H9 (cell line): Measurements from ENCODE around the gene KCNIP1. TPM values are rescaled to one million over a fixed set of nuclear protein-coding genes. Genes with fewer than 3 reads are reported as not detected.
A peak's percentile ranks its signal among the peaks of the same experiment; 100 is the strongest.

Experiments
- DNase-seq: peaks from one replicate; pipeline ENCODE4 v3.0.0-alpha.2; 2017
- H2AFZ ChIP-seq: one replicate; pipeline ENCODE4 v1.6.1; 2013; ENCODE audit warnings: mild to moderate bottlenecking, low read length, control low read depth, moderate library complexity
- H2AK5ac ChIP-seq: 2 replicates; pipeline ENCODE4 v1.6.1; 2013; ENCODE audit warnings: low read length, control low read depth, mixed read lengths; ENCODE audit not compliant: insufficient read length
- H2BK120ac ChIP-seq: one replicate; pipeline ENCODE4 v1.6.1; 2013; ENCODE audit warnings: low read depth, mild to moderate bottlenecking, low read length, control low read depth, inconsistent platforms; ENCODE audit not compliant: poor library complexity, severe bottlenecking
- H2BK12ac ChIP-seq: 2 replicates; pipeline ENCODE4 v1.6.1; 2013; ENCODE audit warnings: low read length, control low read depth, mixed read lengths, low read depth; ENCODE audit not compliant: insufficient read length
- H2BK15ac ChIP-seq: 2 replicates; pipeline ENCODE4 v1.6.1; 2013; ENCODE audit warnings: low read depth, low read length, control low read depth
- H2BK20ac ChIP-seq: one replicate; pipeline ENCODE4 v1.6.1; 2013; ENCODE audit warnings: low read depth, mild to moderate bottlenecking, low read length, control low read depth, inconsistent platforms; ENCODE audit not compliant: poor library complexity, severe bottlenecking
- H2BK5ac ChIP-seq: 2 replicates; pipeline ENCODE4 v1.6.1; 2013; ENCODE audit warnings: low read length, control low read depth, mixed read lengths; ENCODE audit not compliant: insufficient read length
- H3K14ac ChIP-seq: 2 replicates; pipeline ENCODE4 v1.6.1; 2013; ENCODE audit warnings: low read length, control low read depth; ENCODE audit not compliant: insufficient read depth
- H3K18ac ChIP-seq: 2 replicates; pipeline ENCODE4 v1.6.1; 2013; ENCODE audit warnings: low read depth, mild to moderate bottlenecking, mixed read lengths, low read length, control low read depth; ENCODE audit not compliant: insufficient read length
- H3K23ac ChIP-seq: 2 replicates; pipeline ENCODE4 v1.6.1; 2013; ENCODE audit warnings: low read length, control low read depth, mixed read lengths, low read depth; ENCODE audit not compliant: insufficient read length
- H3K23me2 ChIP-seq: 2 replicates; pipeline ENCODE4 v1.6.1; 2013; ENCODE audit warnings: low read depth, mild to moderate bottlenecking, mixed read lengths, low read length, control low read depth; ENCODE audit not compliant: insufficient read length, poor library complexity, severe bottlenecking
- H3K27ac ChIP-seq: 2 replicates; pipeline ENCODE4 v1.5.1; 2013; ENCODE audit warnings: low read length, control low read depth, mixed read lengths, low read depth; ENCODE audit not compliant: insufficient read length
- H3K27me3 ChIP-seq: 2 replicates; pipeline ENCODE4 v1.6.1; 2013; ENCODE audit warnings: low read length, control low read depth, inconsistent platforms; ENCODE audit not compliant: insufficient read depth
- H3K4ac ChIP-seq: 2 replicates; pipeline ENCODE4 v1.6.1; 2013; ENCODE audit warnings: low read depth, mild to moderate bottlenecking, control low read depth, inconsistent platforms, low read length, moderate library complexity
- H3K4me1 ChIP-seq: 2 replicates; pipeline ENCODE4 v1.6.1; 2013; ENCODE audit warnings: low read length, control low read depth, inconsistent platforms; ENCODE audit not compliant: insufficient read depth
- H3K4me2 ChIP-seq: 2 replicates; pipeline ENCODE4 v1.6.1; 2013; ENCODE audit warnings: low read length, control low read depth, mixed read lengths; ENCODE audit not compliant: insufficient read length, insufficient read depth
- H3K56ac ChIP-seq: 2 replicates; pipeline ENCODE4 v1.6.1; 2013; ENCODE audit warnings: low read depth, mild to moderate bottlenecking, mixed read lengths, low read length, control low read depth; ENCODE audit not compliant: insufficient read length
- H3K79me1 ChIP-seq: 2 replicates; pipeline ENCODE4 v1.6.1; 2013; ENCODE audit warnings: low read depth, mild to moderate bottlenecking, moderate library complexity, low read length, control low read depth, inconsistent platforms; ENCODE audit not compliant: insufficient read depth, poor library complexity, severe bottlenecking
- H3K79me2 ChIP-seq: 2 replicates; pipeline ENCODE4 v1.6.1; 2013; ENCODE audit warnings: low read length, control low read depth, inconsistent platforms; ENCODE audit not compliant: insufficient read depth
- H3K9ac ChIP-seq: 2 replicates; pipeline ENCODE4 v1.6.1; 2013; ENCODE audit warnings: low read length, control low read depth, mixed read lengths; ENCODE audit not compliant: insufficient read length; ENCODE audit errors: extremely low read depth
- H3K9me3 ChIP-seq: one replicate; pipeline ENCODE4 v1.6.1; 2013; ENCODE audit warnings: low read depth, low read length, inconsistent platforms; ENCODE audit not compliant: control insufficient read depth
- H3T11ph ChIP-seq: one replicate; pipeline ENCODE4 v1.6.1; 2013; ENCODE audit warnings: mild to moderate bottlenecking, low read length, control low read depth, inconsistent platforms
- H4K20me1 ChIP-seq: one replicate; pipeline ENCODE4 v1.6.1; 2013; ENCODE audit not compliant: control insufficient read depth, insufficient read length, insufficient read depth
- H4K5ac ChIP-seq: 2 replicates; pipeline ENCODE4 v1.6.1; 2013; ENCODE audit warnings: low read depth, mild to moderate bottlenecking, mixed read lengths, low read length, control low read depth; ENCODE audit not compliant: insufficient read length
- H4K8ac ChIP-seq: replicated peaks from 2 replicates; pipeline ENCODE4 v1.6.1; 2013; ENCODE audit warnings: low read length, control low read depth, mixed read lengths, low read depth; ENCODE audit not compliant: insufficient read length
- H4K91ac ChIP-seq: 2 replicates; pipeline ENCODE4 v1.6.1; 2013; ENCODE audit warnings: low read depth, mild to moderate bottlenecking, moderate library complexity, mixed read lengths, low read length, control low read depth; ENCODE audit not compliant: insufficient read length
- H3K27ac Mint-ChIP-seq, 3 experiments: 2 replicates in 2 of 3; 3 replicates in 1 of 3; pipeline ENCODE4 v1.8.0; 2020 to 2021; ENCODE audit warnings: mixed read lengths in 3 of 3, mild to moderate bottlenecking in 1 of 3, moderate library complexity in 1 of 3
- H3K27me3 Mint-ChIP-seq: 2 replicates; pipeline ENCODE4 v1.8.0; 2021; ENCODE audit warnings: low read depth, mild to moderate bottlenecking, moderate library complexity, mixed read lengths
- H3K36me3 Mint-ChIP-seq, 3 experiments: 2 replicates in 2 of 3; 3 replicates in 1 of 3; pipeline ENCODE4 v1.8.0; 2020 to 2021; ENCODE audit warnings: low read depth in 3 of 3, mixed read lengths in 3 of 3; ENCODE audit not compliant: insufficient read depth in 1 of 3
- H3K4me1 Mint-ChIP-seq, 2 experiments: 2 replicates each; pipeline ENCODE4 v1.8.0; 2020; ENCODE audit warnings: mixed read lengths in 2 of 2
- H3K4me3 Mint-ChIP-seq, 2 experiments: 2 replicates in 1 of 2; 3 replicates in 1 of 2; pipeline ENCODE4 v1.8.0; 2020 to 2021; ENCODE audit warnings: mild to moderate bottlenecking in 2 of 2, mixed read lengths in 2 of 2, moderate library complexity in 1 of 2
- H3K9me3 Mint-ChIP-seq, 2 experiments: 2 replicates in 1 of 2; 3 replicates in 1 of 2; pipeline ENCODE4 v1.8.0; 2020; ENCODE audit warnings: mild to moderate bottlenecking in 2 of 2, mixed read lengths in 2 of 2, moderate library complexity in 1 of 2
- WGBS: extraction: QIAGEN DNeasy Blood & Tissue Kit; methylation state at CpG from one replicate; pipeline ENCODE4 v1.1.7; 2013; ENCODE audit warnings: missing lambda C conversion rate, low lambda C conversion rate, mixed read lengths; ENCODE audit not compliant: insufficient read length; ENCODE audit errors: extremely low coverage; 5-methylcytosine and 5-hydroxymethylcytosine counted together
- total RNA-seq: library from RNA; stranded (reverse); gene quantifications from 2 replicates; pipeline ENCODE4 v1.2.1, GENCODE V29; 2021
- TF ChIP-seq, protein P1 (sequence below): fragments of 200-600 bp; sonication (generic); conservative IDR thresholded peaks from 3 replicates; pipeline ENCODE4 v1.8.0; 2021; ENCODE audit warnings: antibody characterized with exemption, mild to moderate bottlenecking

The KCNIP1 gene
- total RNA-seq, 1 experiment from 2014 or later: 0.63 TPM

DNA sequence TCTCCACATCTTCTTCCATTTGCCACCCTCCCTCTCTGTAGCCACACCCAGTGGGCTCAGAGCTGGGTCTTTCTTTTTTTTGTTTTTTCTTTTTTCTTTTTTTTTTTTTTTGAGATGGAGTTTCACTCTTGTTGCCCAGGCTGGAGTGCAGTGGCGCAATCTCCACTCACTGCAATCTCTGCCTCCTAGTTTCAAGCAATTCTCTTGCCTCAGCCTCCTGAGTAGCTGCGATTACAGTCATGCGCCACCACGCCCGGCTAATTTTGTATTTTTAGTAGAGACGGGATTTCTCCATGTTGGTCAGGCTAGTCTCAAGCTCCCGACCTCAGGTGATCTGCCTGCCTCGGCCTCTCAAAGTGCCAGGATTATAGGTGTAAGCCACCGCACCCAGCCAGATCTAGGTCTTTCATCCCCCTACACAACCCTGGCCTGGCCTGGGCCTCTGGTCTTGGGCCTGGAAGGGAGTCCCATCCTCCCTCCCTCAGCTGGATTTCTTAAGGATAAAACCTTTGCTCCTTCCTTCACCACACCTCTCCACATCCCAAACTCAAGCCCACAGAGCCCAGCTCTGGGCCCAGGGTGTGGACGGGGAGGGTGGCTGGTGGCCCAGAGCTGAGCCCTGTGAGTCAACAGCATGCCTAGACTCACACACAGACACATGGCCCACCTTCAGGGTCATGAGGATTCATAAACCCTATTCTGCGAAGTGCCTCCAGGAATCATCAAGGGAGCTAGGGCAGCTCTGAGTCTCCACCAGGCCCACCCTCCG lies 18.8 kb upstream of the KCNIP1 start:
- WGBS: no CpG with 5 or more reads among the region's 12 CpGs
- no peaks in the 10 kb centered on the region for H3K79me2 ChIP-seq
- no peaks in the 10 kb centered on the region for H4K20me1 ChIP-seq

More for the DNA sequence above, 18.8 kb upstream of the KCNIP1 start:
- Histone ChIP-seq H3K4ac (no peak overlapping the region), H3K27me3 (no peaks in the 10 kb centered on the region), H3K14ac (no peak overlapping the region), H3K4me1 (no peaks in the 10 kb centered on the region), H3K23me2 (no peaks in the 10 kb centered on the region), H4K5ac (no peak overlapping the region), H2AK5ac (no peak overlapping the region), H3T11ph (no peak overlapping the region), H4K8ac (no peak overlapping the region), H3K9ac (no peak overlapping the region), H3K9me3 (no peaks in the 10 kb centered on the region), H4K91ac (no peak overlapping the region), H3K27ac (no peak overlapping the region), H3K23ac (no peak overlapping the region), H2BK20ac (no peak overlapping the region), H2AFZ (no peak overlapping the region), H3K56ac (no peak overlapping the region), H2BK12ac (no peak overlapping the region), H3K4me2 (no peak overlapping the region), H2BK5ac (no peak overlapping the region), H3K79me1 (no peaks in the 10 kb centered on the region), H2BK120ac (no peak overlapping the region), H2BK15ac (no peak overlapping the region), H3K18ac (no peak overlapping the region)
- no peak overlapping the region for H3K4me3 Mint-ChIP-seq
- H3K27ac Mint-ChIP-seq: peak overlapping the region in 1 of 3 experiments; percentile 35; a peak in 1 of 7 replicates
- H3K36me3 Mint-ChIP-seq: no peaks in the 10 kb centered on the region
- no peaks in the 10 kb centered on the region for H3K9me3 Mint-ChIP-seq
- peaks cover 10% of the 10 kb centered on the region for H3K27me3 Mint-ChIP-seq
- no peak for DNase-seq
- TF ChIP-seq, protein P1, sequence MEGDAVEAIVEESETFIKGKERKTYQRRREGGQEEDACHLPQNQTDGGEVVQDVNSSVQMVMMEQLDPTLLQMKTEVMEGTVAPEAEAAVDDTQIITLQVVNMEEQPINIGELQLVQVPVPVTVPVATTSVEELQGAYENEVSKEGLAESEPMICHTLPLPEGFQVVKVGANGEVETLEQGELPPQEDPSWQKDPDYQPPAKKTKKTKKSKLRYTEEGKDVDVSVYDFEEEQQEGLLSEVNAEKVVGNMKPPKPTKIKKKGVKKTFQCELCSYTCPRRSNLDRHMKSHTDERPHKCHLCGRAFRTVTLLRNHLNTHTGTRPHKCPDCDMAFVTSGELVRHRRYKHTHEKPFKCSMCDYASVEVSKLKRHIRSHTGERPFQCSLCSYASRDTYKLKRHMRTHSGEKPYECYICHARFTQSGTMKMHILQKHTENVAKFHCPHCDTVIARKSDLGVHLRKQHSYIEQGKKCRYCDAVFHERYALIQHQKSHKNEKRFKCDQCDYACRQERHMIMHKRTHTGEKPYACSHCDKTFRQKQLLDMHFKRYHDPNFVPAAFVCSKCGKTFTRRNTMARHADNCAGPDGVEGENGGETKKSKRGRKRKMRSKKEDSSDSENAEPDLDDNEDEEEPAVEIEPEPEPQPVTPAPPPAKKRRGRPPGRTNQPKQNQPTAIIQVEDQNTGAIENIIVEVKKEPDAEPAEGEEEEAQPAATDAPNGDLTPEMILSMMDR: no peak
- H3K4me1 Mint-ChIP-seq: peaks cover 10 to 12% of the 10 kb centered on the region in 2 experiments
